Articular chondrocyte of knee joint (primary cell): Measurements from ENCODE around the gene CYLC1. TPM values are rescaled to one million over a fixed set of nuclear protein-coding genes. Genes with fewer than 3 reads are reported as not detected.

Experiments used
- total RNA-seq: library from RNA; depleted of rRNA; stranded (reverse); fragments of >200 nt; gene quantifications from 2 replicates; pipeline ENCODE4 v1.2.3, GENCODE V29; 2012

CYLC1 gene, protein sequence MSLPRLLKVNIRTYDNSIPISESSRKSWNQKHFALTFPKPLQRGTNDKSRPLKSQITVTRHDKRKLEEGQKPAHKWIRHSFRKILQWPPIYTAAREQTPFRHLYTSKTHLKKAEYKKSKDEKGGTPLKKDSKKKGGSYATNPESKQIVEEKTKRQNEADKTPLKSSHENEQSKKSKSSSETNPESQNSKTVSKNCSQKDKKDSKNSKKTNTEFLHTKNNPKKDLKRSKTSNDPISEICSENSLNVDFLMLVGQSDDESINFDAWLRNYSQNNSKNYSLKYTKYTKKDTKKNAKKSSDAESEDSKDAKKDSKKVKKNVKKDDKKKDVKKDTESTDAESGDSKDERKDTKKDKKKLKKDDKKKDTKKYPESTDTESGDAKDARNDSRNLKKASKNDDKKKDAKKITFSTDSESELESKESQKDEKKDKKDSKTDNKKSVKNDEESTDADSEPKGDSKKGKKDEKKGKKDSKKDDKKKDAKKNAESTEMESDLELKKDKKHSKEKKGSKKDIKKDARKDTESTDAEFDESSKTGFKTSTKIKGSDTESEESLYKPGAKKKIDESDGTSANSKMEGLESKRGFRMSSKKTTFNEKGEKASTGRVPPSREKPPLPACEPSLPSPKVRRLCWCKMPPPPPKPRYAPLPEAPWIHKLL
- total RNA-seq, result not detected in 2 replicates

DNA sequence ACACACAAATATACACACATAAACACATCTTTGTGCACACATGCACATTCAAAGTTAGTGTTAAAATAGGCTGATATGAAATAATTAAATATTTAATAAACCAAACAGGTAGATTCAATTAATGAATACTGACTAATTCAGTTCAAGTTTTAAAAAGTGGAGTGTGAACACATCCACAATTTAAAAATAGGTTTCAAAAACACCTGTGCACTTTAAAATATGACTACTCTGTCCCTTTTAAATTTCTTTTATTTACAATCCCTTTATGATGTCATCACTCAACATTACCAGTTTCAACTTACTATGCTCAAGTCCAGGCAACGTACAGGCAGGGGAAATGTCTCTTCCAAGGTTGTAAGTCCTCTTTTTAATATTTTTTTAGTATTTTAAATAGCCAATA is at the start of gene CYLC1:
Gene CYLC1, plus strand, starts transcription at position 301 of the 400 bp plus-strand sequence. Its CDS starts 37 bp downstream, at position 338.

